Ishikawa (cell line): ENCODE results near the gene PXDN.

Experiments used
- CEBPB ChIP-seq: IDR thresholded peaks from 2 replicates; pipeline ENCODE4 v1.6.1; 2012
- CREB1 ChIP-seq: IDR thresholded peaks from 2 replicates; pipeline ENCODE4 v1.6.1; 2012; ENCODE audit warnings: low read depth
- EGR1 ChIP-seq: IDR thresholded peaks from 2 replicates; pipeline ENCODE4 v1.6.1; 2012
- EP300 ChIP-seq: IDR thresholded peaks from 2 replicates; pipeline ENCODE4 v1.6.1; 2012; ENCODE audit warnings: borderline replicate concordance
- FOXM1 ChIP-seq: IDR thresholded peaks from 2 replicates; pipeline ENCODE4 v1.6.1; 2012; ENCODE audit warnings: low read depth, borderline replicate concordance
- NFIC ChIP-seq: IDR thresholded peaks from 2 replicates; pipeline ENCODE4 v1.6.1; 2012
- RAD21 ChIP-seq: IDR thresholded peaks from 2 replicates; pipeline ENCODE4 v1.6.1; 2012; ENCODE audit warnings: low read depth
- TAF1 ChIP-seq: IDR thresholded peaks from 2 replicates; pipeline ENCODE4 v1.6.1; 2012; ENCODE audit warnings: low read depth, mild to moderate bottlenecking
- TCF12 ChIP-seq: IDR thresholded peaks from 2 replicates; pipeline ENCODE4 v1.6.1; 2012; ENCODE audit warnings: low read depth
- TEAD4 ChIP-seq: IDR thresholded peaks from 2 replicates; pipeline ENCODE4 v1.6.1; 2012
- YY1 ChIP-seq: IDR thresholded peaks from 2 replicates; pipeline ENCODE4 v1.6.1; 2012; ENCODE audit warnings: low read depth
- ZBTB7A ChIP-seq: IDR thresholded peaks from 2 replicates; pipeline ENCODE4 v1.6.1; 2012; ENCODE audit warnings: low read depth
- TF ChIP-seq, protein P1 (sequence below): IDR thresholded peaks from 2 replicates; pipeline ENCODE4 v1.6.1; 2012
- TF ChIP-seq, protein P2 (sequence below): IDR thresholded peaks from 2 replicates; pipeline ENCODE4 v1.6.1; 2012; ENCODE audit warnings: low read depth, mild to moderate bottlenecking
- TF ChIP-seq, protein P3 (sequence below): IDR thresholded peaks from 2 replicates; pipeline ENCODE4 v1.6.1; 2012

The PXDN gene

DNA sequence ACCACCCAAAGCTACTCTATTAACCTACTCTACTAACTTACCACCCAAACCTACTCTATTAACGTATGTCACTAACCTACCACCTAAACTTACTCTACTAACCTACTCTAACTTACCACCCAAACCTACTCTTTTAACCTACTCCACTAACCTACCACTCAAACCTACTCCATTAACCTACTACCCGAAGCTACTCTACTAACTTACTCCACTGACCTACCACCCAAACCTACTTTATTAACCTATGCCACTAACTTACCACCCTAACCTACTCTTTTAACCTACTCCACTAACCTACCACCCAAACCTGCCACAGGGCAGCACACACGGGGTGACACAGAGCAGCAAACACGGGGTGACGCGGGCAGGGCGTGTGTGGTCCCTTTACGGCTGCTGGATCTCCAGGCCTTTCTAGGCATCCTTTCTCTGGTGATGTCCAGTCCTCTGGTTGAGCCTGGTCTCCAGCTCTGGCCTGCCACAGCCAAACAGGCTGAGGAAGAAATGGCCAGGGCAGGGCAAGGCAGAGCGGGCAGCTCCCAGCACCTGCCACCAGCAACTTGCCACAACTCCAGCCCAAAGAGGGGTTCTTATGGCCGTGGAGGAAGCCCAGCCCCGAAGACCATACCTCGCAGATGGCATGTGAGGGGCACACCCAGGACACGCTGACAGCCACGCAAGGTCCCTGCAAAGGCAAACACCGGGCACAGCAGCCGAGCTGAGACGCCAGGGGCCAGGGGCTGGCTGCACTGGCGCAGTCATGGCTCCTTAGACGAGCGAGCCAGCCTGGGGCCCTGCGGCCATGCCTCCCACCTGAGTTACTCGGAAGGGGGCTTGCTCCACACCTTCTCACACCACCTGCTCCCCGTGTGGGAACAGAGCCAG, 25.7 kb downstream of the PXDN start:
- TF ChIP-seq YY1 = no peak
- no peak for TF ChIP-seq ZBTB7A
- no peak for TF ChIP-seq CEBPB
- TF ChIP-seq TCF12 = no peak
- TF ChIP-seq, protein P1, sequence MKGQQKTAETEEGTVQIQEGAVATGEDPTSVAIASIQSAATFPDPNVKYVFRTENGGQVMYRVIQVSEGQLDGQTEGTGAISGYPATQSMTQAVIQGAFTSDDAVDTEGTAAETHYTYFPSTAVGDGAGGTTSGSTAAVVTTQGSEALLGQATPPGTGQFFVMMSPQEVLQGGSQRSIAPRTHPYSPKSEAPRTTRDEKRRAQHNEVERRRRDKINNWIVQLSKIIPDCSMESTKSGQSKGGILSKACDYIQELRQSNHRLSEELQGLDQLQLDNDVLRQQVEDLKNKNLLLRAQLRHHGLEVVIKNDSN = no peak
- TF ChIP-seq, protein P2, sequence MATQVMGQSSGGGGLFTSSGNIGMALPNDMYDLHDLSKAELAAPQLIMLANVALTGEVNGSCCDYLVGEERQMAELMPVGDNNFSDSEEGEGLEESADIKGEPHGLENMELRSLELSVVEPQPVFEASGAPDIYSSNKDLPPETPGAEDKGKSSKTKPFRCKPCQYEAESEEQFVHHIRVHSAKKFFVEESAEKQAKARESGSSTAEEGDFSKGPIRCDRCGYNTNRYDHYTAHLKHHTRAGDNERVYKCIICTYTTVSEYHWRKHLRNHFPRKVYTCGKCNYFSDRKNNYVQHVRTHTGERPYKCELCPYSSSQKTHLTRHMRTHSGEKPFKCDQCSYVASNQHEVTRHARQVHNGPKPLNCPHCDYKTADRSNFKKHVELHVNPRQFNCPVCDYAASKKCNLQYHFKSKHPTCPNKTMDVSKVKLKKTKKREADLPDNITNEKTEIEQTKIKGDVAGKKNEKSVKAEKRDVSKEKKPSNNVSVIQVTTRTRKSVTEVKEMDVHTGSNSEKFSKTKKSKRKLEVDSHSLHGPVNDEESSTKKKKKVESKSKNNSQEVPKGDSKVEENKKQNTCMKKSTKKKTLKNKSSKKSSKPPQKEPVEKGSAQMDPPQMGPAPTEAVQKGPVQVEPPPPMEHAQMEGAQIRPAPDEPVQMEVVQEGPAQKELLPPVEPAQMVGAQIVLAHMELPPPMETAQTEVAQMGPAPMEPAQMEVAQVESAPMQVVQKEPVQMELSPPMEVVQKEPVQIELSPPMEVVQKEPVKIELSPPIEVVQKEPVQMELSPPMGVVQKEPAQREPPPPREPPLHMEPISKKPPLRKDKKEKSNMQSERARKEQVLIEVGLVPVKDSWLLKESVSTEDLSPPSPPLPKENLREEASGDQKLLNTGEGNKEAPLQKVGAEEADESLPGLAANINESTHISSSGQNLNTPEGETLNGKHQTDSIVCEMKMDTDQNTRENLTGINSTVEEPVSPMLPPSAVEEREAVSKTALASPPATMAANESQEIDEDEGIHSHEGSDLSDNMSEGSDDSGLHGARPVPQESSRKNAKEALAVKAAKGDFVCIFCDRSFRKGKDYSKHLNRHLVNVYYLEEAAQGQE = no peak
- no peak for TF ChIP-seq FOXM1
- TF ChIP-seq EGR1 = no peak
- TF ChIP-seq TEAD4 = no peak
- TF ChIP-seq, protein P3, sequence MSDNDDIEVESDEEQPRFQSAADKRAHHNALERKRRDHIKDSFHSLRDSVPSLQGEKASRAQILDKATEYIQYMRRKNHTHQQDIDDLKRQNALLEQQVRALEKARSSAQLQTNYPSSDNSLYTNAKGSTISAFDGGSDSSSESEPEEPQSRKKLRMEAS = no peak
- no peak for TF ChIP-seq EP300
- TF ChIP-seq CREB1 = no peak
- no peak for TF ChIP-seq NFIC
- TF ChIP-seq RAD21 = no peak
- TF ChIP-seq TAF1 = no peak

DNA sequence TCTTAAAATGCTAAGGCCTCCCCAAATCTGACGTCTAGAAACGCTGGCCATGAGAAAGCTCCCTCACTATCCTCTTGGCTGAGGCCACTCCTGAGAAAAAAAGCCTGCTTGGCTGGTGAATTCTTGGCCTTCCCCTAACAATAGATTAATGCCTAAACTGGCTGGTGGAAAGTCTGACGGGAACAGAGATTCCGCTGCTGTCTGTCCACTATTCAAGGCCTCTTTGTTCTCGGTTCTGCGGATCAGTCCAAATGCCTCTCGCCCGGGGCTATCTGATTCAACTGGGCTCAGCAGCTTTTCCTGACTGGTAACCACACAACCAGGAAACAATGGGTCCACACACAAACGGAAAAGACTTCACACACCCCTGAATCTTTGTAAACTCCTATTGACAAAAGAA, 27.2 kb downstream of the PXDN start:
- no peak for TF ChIP-seq EGR1
- no peak for TF ChIP-seq CREB1
- no peak for TF ChIP-seq EP300
- TF ChIP-seq, protein P2 = no peak
- TF ChIP-seq NFIC = no peak
- no peak for TF ChIP-seq TEAD4
- TF ChIP-seq, protein P3 = no peak
- TF ChIP-seq, protein P1 = no peak

DNA sequence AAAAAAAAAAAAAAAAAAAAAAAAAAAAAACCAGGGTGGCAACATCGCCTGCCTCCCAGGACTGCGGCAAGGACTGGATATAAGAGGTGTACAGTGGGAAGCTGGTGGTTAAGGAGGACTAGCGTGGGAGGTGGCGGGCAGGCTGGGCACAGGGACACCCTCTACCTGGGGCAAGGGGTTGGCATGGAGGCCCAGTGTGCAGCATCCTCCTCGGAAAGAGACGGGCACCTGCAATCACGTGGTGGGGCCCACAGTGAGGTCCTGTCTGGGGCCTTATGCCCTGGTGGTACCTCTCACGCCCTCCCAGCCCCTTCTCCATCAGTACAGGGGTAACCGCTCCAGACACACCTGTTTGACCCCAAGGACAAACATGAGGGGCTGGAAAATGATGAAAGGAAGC, 27.9 kb downstream of the PXDN start:
- TF ChIP-seq YY1 (no peak), CEBPB (no peak), FOXM1 (no peak), CREB1 (no peak), EP300 (no peak), TAF1 (no peak)
- TF ChIP-seq, protein P1 = no peak
- TF ChIP-seq, protein P3 = no peak

DNA sequence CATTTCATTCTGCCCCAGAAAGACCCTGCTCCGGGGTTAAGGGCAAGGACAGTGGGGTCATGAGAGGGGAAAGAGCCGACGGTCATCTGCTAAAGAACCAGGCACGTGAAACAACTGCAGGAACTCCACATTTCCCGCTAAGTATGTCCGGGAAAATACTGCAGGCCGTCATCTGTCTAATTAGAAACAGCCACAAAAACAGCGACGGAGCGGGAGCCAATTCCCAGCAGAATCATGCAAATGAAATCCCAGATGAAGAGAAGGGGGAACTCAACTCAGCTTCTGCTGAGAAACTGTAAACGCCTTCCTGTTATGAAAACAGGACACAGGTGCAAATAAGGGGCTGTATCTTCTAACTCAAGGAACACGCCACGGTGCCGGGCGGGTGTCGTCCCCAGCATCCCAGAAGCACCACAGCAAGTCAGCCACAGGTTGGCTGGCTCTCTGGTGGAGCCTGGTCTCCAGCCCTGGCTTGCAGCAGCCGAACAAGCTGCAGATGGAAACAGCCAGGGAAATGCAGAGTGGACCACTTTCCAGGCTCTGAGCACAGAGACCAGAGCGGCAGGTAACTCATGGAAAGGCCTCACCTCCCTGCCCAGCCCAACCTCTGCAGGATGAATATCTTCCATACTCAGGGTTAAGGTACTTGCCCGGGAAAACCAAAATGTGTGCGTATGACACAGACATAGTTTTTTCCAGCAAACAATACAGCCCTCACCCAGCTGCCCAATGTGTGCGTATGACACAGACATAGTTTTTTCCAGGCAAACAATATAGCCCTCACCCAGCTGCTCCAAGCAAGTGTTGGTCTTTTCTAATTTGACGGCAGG, 28.9 kb downstream of the PXDN start:
- TF ChIP-seq YY1 = no peak
- no peak for TF ChIP-seq ZBTB7A
- no peak for TF ChIP-seq CEBPB
- no peak for TF ChIP-seq EP300
- TF ChIP-seq FOXM1 = no peak
- no peak for TF ChIP-seq NFIC
- TF ChIP-seq, protein P3 = no peak
- TF ChIP-seq TAF1 = no peak
- no peak for TF ChIP-seq RAD21
- TF ChIP-seq, protein P1 = no peak
- TF ChIP-seq TCF12 = no peak
- no peak for TF ChIP-seq CREB1
- TF ChIP-seq, protein P2 = no peak
- no peak for TF ChIP-seq TEAD4
- no peak for TF ChIP-seq EGR1
